ENCODE results near the gene LRRC10B.
A peak's percentile ranks its signal among the peaks of the same experiment; 100 is the strongest.

Gene LRRC10B

GRCh38 chr11:61529537-61530225 lies 21.1 kb downstream of the LRRC10B start:
- H3K9me3 ChIP-seq (ENCODE audit: severe bottlenecking): no peaks in the 10 kb centered on the region
- H3K4me3 ChIP-seq (ENCODE audit: severe bottlenecking): no peak overlapping the region
- H3K36me3 ChIP-seq (ENCODE audit: low read depth): no peaks in the 10 kb centered on the region
- H3K4me1 ChIP-seq (ENCODE audit: insufficient read depth, poor library complexity, severe bottlenecking): no peaks in the 10 kb centered on the region
- DNase-seq (ENCODE audit: low spot score) (no peak), ATAC-seq (ENCODE audit: low read depth) (no peak)
- H3K27me3 ChIP-seq (ENCODE audit: insufficient read depth, poor library complexity, severe bottlenecking): no peaks in the 10 kb centered on the region
- TF ChIP-seq CTCF (IDR thresholded peaks at IDR 0.05; ENCODE audit: poor library complexity, severe bottlenecking): no peak
- no peak overlapping the region for H3K27ac ChIP-seq (ENCODE audit: poor library complexity, severe bottlenecking)

GRCh38 chr11:61531044-61531443 lies 22.5 kb downstream of the LRRC10B start:
- ATAC-seq (ENCODE audit: low read depth) (no peak), DNase-seq (ENCODE audit: low spot score) (no peak)
- Histone ChIP-seq H3K36me3 (ENCODE audit: low read depth) (no peaks in the 10 kb centered on the region), H3K27ac (ENCODE audit: poor library complexity, severe bottlenecking) (no peak overlapping the region), H3K27me3 (ENCODE audit: insufficient read depth, poor library complexity, severe bottlenecking) (no peaks in the 10 kb centered on the region), H3K4me3 (ENCODE audit: severe bottlenecking) (no peak overlapping the region), H3K9me3 (ENCODE audit: severe bottlenecking) (no peaks in the 10 kb centered on the region), H3K4me1 (ENCODE audit: insufficient read depth, poor library complexity, severe bottlenecking) (no peaks in the 10 kb centered on the region)
- no peak for TF ChIP-seq CTCF (IDR thresholded peaks at IDR 0.05; ENCODE audit: poor library complexity, severe bottlenecking)

DNA sequence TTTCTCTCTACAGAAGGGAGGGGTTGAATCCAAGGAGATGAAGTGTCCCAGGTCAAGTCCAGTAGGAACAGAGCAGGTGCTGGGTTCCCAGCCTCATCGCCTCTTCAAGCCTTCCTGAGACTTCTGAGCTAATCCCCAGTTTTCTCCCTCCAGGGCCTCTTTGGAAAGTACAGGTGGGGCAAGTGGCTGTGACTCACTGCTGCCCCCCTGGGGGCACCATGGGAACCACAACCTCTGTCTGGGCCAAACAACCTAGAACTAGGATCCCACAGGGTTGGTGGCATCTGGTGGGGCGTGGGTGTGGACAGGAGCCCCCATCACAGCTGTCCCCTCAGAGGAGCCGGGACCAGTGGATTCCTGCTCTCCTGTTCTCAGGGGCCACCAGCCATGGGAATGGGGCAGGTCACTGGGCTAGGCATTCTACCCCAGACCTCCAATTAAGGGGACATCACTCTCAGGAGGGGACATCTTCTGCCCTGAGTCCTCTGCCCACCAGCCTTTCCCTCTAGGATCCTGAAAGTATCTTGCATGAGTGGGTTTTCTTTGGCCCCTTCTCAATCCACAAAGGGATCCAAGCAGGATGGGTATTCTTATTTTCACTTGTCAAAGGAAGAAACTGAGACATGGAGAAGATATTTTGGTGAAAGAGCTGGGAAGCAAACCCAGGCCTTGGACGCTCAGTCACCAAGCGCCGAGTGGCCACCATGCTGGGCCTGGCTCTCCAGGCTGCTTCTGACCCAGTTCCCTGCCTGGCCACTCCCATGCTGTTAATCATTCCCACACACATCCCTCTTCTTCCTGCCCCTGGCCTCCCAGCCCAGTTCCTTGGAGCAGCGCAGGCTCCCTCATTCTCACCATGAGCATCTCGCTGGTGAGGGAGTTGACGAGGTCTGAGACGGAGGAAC lies 23.8 kb downstream of the LRRC10B start:
- H3K27ac ChIP-seq (ENCODE audit: poor library complexity, severe bottlenecking): no peak overlapping the region
- peak; percentile 78 for TF ChIP-seq CTCF (IDR thresholded peaks at IDR 0.05; ENCODE audit: poor library complexity, severe bottlenecking)
- H3K36me3 ChIP-seq (ENCODE audit: low read depth): no peaks in the 10 kb centered on the region
- H3K9me3 ChIP-seq (ENCODE audit: severe bottlenecking): no peaks in the 10 kb centered on the region
- ATAC-seq (ENCODE audit: low read depth) (peak; percentile 37; the same call in 2 of the 3 replicates), DNase-seq (ENCODE audit: low spot score) (no peak)
- H3K27me3 ChIP-seq (ENCODE audit: insufficient read depth, poor library complexity, severe bottlenecking): no peaks in the 10 kb centered on the region
- H3K4me1 ChIP-seq (ENCODE audit: insufficient read depth, poor library complexity, severe bottlenecking): no peaks in the 10 kb centered on the region
- no peak overlapping the region for H3K4me3 ChIP-seq (ENCODE audit: severe bottlenecking)

DNA sequence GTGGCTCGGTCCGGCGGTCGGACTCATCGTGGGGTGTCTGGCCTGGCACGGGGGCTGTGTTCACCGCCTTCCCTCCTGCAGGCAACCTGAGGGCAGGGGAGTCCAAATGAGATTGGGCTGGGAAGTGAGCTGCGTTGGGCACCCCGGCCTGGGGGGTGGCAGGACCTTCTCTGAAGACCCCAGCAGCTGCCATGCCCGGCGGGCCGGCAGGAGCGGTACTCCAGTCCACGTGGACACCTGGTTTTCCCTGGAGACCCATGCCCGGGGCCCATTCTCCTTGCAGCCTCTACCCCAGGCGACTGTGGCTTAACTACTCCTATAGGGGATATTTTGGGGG lies 24.5 kb downstream of the LRRC10B start:
- H3K27me3 ChIP-seq (ENCODE audit: insufficient read depth, poor library complexity, severe bottlenecking): no peaks in the 10 kb centered on the region
- H3K4me1 ChIP-seq (ENCODE audit: insufficient read depth, poor library complexity, severe bottlenecking): no peaks in the 10 kb centered on the region

More for the DNA sequence above, 24.5 kb downstream of the LRRC10B start:
- Histone ChIP-seq H3K4me3 (ENCODE audit: severe bottlenecking) (no peak overlapping the region), H3K36me3 (ENCODE audit: low read depth) (no peaks in the 10 kb centered on the region), H3K9me3 (ENCODE audit: severe bottlenecking) (no peaks in the 10 kb centered on the region), H3K27ac (ENCODE audit: poor library complexity, severe bottlenecking) (no peak overlapping the region)
- TF ChIP-seq CTCF (IDR thresholded peaks at IDR 0.05; ENCODE audit: poor library complexity, severe bottlenecking): no peak
- ATAC-seq (ENCODE audit: low read depth) (no peak), DNase-seq (ENCODE audit: low spot score) (no peak)
